ENCODE measurements around the gene INSL3.

- no peak for TF ChIP-seq CTCF (conservative IDR thresholded peaks at IDR 0.05; ENCODE audit: low read length)
- no peak for TF ChIP-seq EZH2phosphoT487 (IDR thresholded peaks at IDR 0.05; ENCODE audit: borderline replicate concordance)
These were observed 22.0 kb upstream of the INSL3 start for GRCh38 chr19:17843292-17843827.
